ENCODE results near the gene CDSN. TPM values are rescaled to one million over a fixed set of nuclear protein-coding genes. Genes with fewer than 3 reads are reported as not detected.

The CDSN gene
- total and polyA plus RNA-seq, 2 donors (not counting 3 experiments of a cell fraction or from before 2014, with no cell fraction given): not detected

DNA sequence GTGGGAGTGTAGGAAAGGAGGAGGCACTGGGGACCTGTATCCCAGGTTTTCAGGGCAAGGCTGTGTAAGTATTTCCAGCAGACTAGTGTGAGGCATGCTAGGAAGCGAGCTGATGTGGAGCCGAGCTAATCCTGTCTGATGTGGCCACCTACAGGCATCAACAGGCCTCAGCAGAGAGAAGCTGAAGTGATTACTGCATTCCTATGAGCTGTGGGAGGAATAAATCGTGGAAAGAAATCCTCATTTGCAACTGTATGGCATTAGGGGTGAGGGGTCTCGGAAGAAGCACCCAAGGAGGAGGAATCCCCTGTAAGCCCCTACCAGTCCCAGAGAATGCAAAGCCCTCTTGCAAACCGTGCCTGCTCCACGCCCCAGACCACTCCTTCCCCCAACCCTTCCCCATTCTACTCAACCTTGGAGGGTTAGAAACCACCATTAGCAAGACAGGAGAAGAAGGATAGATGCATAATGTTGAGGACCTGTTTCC, 49.5 kb downstream of the CDSN start:
- Histone ChIP-seq H3K9me3 (replicated peaks; ENCODE audit: control insufficient read depth, insufficient read depth, low read length) (no peaks in the 10 kb centered on the region), H3K79me2 (ENCODE audit: control insufficient read depth, insufficient read depth, low read length) (no peaks in the 10 kb centered on the region), H3K4me1 (ENCODE audit: control insufficient read depth, extremely low read depth, insufficient read depth, low read length) (peaks cover 6% of the 10 kb centered on the region), H3K4me2 (ENCODE audit: insufficient read depth, low read length) (no peak overlapping the region), H3K4me3 (replicated peaks in 1 of 3; ENCODE audit: insufficient read depth in 1 of 3, low read depth in 1 of 3, low read length in 3 of 3) (no peak overlapping the region), H3K27me3 (ENCODE audit: control insufficient read depth in 2 of 2, insufficient read depth in 2 of 2, low read length in 2 of 2) (peaks cover 1 to 5% of the 10 kb centered on the region in 2 experiments), H3K9me1 (replicated peaks; ENCODE audit: control insufficient read depth, extremely low read depth, insufficient read depth, low read length) (no peaks in the 10 kb centered on the region), H2AFZ (ENCODE audit: low read depth, low read length) (no peak overlapping the region), H3K27ac (ENCODE audit: insufficient read depth, low read depth, low read length) (no peak overlapping the region), H3K9ac (replicated peaks; ENCODE audit: extremely low read depth, insufficient read depth, low read length) (no peak overlapping the region), H3K36me3 (ENCODE audit: control insufficient read depth in 2 of 2, extremely low read depth in 1 of 2, insufficient read depth in 2 of 2, low read length in 2 of 2) (no peaks in the 10 kb centered on the region), H4K20me1 (replicated peaks; ENCODE audit: control insufficient read depth, extremely low read depth, insufficient read depth, low read length) (no peaks in the 10 kb centered on the region)
- TF ChIP-seq, protein P1, sequence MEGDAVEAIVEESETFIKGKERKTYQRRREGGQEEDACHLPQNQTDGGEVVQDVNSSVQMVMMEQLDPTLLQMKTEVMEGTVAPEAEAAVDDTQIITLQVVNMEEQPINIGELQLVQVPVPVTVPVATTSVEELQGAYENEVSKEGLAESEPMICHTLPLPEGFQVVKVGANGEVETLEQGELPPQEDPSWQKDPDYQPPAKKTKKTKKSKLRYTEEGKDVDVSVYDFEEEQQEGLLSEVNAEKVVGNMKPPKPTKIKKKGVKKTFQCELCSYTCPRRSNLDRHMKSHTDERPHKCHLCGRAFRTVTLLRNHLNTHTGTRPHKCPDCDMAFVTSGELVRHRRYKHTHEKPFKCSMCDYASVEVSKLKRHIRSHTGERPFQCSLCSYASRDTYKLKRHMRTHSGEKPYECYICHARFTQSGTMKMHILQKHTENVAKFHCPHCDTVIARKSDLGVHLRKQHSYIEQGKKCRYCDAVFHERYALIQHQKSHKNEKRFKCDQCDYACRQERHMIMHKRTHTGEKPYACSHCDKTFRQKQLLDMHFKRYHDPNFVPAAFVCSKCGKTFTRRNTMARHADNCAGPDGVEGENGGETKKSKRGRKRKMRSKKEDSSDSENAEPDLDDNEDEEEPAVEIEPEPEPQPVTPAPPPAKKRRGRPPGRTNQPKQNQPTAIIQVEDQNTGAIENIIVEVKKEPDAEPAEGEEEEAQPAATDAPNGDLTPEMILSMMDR (IDR thresholded peaks at IDR 0.05; ENCODE audit: extremely low read depth in 1 of 2, insufficient read depth in 1 of 2, low read depth in 1 of 2, low read length in 2 of 2): peak; percentile 19 to 60
- TF ChIP-seq, protein P2, sequence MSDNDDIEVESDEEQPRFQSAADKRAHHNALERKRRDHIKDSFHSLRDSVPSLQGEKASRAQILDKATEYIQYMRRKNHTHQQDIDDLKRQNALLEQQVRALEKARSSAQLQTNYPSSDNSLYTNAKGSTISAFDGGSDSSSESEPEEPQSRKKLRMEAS (IDR thresholded peaks at IDR 0.05; ENCODE audit: insufficient read depth, insufficient read length): no peak
- DNase-seq (ENCODE audit: low read depth, low spot score) (peak; percentile 51), FAIRE-seq (peak; percentile 61)
- ChIA-PET POLR2A (interaction anchor here (0.6 kb wide), 1 partner anchor 44 kb away, joined by 3 read pairs; the partner anchor contains the start of gene PSORS1C1), CTCF (interaction anchor here (0.5 to 4.4 kb wide), 32 partner anchors 9 to 617 kb away, joined by 3 to 87 read pairs (median 4); partner anchors contain the start of genes DDR1, MUCL3, PSORS1C1 and VARS2)
- BruUV-seq (replicated peaks): no TSS peak
- dilution Hi-C loops (cut with MboI; ENCODE audit: extremely low pct_ligation_motif_present, low sequenced_read_pairs) (no loop called here), intact Hi-C loops (cut with micrococcal nuclease) (loop anchor here (1.0 kb wide), 1 partner anchor 128 kb away; no protein-coding TSS in a partner anchor)

DNA sequence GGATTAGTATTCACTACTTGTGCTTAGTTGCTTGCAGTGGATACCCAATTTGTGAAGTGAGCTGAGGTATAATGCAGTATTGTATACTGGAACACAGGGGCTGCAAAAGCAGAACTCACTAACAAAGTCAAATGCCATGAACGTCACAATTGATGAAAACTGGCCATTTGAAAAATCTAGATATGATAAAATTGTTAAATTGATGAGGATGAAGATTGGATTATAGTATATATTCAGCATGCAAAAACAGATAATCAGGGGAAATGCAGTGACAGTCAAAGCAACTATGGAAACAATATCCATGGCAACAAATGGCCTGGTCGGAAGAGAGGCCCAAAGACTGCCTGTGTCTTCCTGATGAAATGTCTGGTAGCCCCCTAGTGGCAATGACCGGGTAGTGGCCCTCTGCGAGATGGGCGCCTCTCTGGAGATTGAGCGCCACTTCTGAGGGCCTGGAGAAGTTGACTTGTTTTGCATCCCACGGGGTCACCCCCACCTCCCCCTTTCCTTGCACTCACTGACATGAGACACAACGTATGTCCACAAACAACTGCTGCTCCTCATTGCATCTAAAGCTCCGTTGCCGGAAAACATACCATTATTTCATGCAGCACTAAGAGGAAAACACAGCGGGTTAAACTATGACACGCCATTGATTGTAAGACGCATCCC, 51.4 kb downstream of the CDSN start:
- H3K27ac ChIP-seq (ENCODE audit: insufficient read depth, low read depth, low read length): no peak overlapping the region
- no peak overlapping the region for H3K9ac ChIP-seq (replicated peaks; ENCODE audit: extremely low read depth, insufficient read depth, low read length)
- BruUV-seq (replicated peaks): no TSS peak
- ChIA-PET POLR2A (no interaction called here), CTCF (interaction anchor here (0.8 to 4.4 kb wide), 8 partner anchors 11 to 338 kb away, joined by 3 to 87 read pairs (median 34); partner anchors contain the start of genes MUCL3 and VARS2)
- no peak overlapping the region for H3K4me2 ChIP-seq (ENCODE audit: insufficient read depth, low read length)
- DNase-seq (ENCODE audit: low read depth, low spot score): peak; percentile 73
- H2AFZ ChIP-seq (ENCODE audit: low read depth, low read length): no peak overlapping the region
- no peak for TF ChIP-seq GATA2 (IDR thresholded peaks at IDR 0.05; ENCODE audit: insufficient read depth, insufficient read length, low read depth, low read length)
- TF ChIP-seq, protein P1 (IDR thresholded peaks at IDR 0.05; ENCODE audit: extremely low read depth in 1 of 2, insufficient read depth in 1 of 2, low read depth in 1 of 2, low read length in 2 of 2): peak; percentile 82 to 91
- peaks cover 5 to 8% of the 10 kb centered on the region in 2 experiments for H3K27me3 ChIP-seq (ENCODE audit: control insufficient read depth in 2 of 2, insufficient read depth in 2 of 2, low read length in 2 of 2)
- intact Hi-C loops (cut with micrococcal nuclease): loop anchor here (1.0 kb wide), 2 partner anchors 11 to 154 kb away; no protein-coding TSS in a partner anchor
- peaks cover 6% of the 10 kb centered on the region for H3K4me1 ChIP-seq (ENCODE audit: control insufficient read depth, extremely low read depth, insufficient read depth, low read length)
- H3K9me1 ChIP-seq (replicated peaks; ENCODE audit: control insufficient read depth, extremely low read depth, insufficient read depth, low read length): no peaks in the 10 kb centered on the region
- dilution Hi-C loops (cut with MboI; ENCODE audit: extremely low pct_ligation_motif_present, low sequenced_read_pairs): no loop called here
- no peaks in the 10 kb centered on the region for H3K79me2 ChIP-seq (ENCODE audit: control insufficient read depth, insufficient read depth, low read length)
- H3K4me3 ChIP-seq (replicated peaks in 1 of 3; ENCODE audit: insufficient read depth in 1 of 3, low read depth in 1 of 3, low read length in 3 of 3): no peak overlapping the region
- no peaks in the 10 kb centered on the region for H3K36me3 ChIP-seq (ENCODE audit: control insufficient read depth in 2 of 2, extremely low read depth in 1 of 2, insufficient read depth in 2 of 2, low read length in 2 of 2)
- no peaks in the 10 kb centered on the region for H4K20me1 ChIP-seq (replicated peaks; ENCODE audit: control insufficient read depth, extremely low read depth, insufficient read depth, low read length)
- peak; percentile 96 for FAIRE-seq
- H3K9me3 ChIP-seq (replicated peaks; ENCODE audit: control insufficient read depth, insufficient read depth, low read length): no peaks in the 10 kb centered on the region
